Measurements from ENCODE around the gene CCDC197.

CCDC197 gene

GRCh38 chr14:94026173-94026888 lies 29.2 kb downstream of the CCDC197 start, which contains the start of gene OTUB2 (continued):
- TF ChIP-seq ZNF362 (tag by site-specific recombination; IDR thresholded peaks at IDR 0.05) (no peak), ZNF280D (tag by site-specific recombination; IDR thresholded peaks at IDR 0.05) (peak; percentile 85; the same call in 1 of the 2 replicates), EGR2 (tag by site-specific recombination; IDR thresholded peaks at IDR 0.05; ENCODE audit: low read depth) (peak; percentile 84), ZNF140 (tag by site-specific recombination; IDR thresholded peaks at IDR 0.05) (no peak), ZFHX2 (tag by site-specific recombination; conservative IDR thresholded peaks at IDR 0.05) (peak; percentile 92), ZBTB26 (tag by site-specific recombination; optimal IDR thresholded peaks at IDR 0.05) (peak; percentile 65), ZSCAN23 (tag by site-specific recombination; IDR thresholded peaks at IDR 0.05) (peak; percentile 86; the same call in 1 of the 2 replicates), ZNF16 (tag by site-specific recombination; IDR thresholded peaks at IDR 0.05; ENCODE audit: low read depth) (no peak), ZNF292 (tag by site-specific recombination; IDR thresholded peaks at IDR 0.05; ENCODE audit: borderline replicate concordance, low read depth) (no peak), PRDM6 (tag by site-specific recombination; IDR thresholded peaks at IDR 0.05) (no peak), GLIS2 (tag by site-specific recombination; IDR thresholded peaks at IDR 0.05) (peak; percentile 73), ZNF23 (tag by site-specific recombination; IDR thresholded peaks at IDR 0.05; ENCODE audit: borderline replicate concordance) (no peak), ZFP41 (tag by site-specific recombination; IDR thresholded peaks at IDR 0.05; ENCODE audit: borderline replicate concordance) (no peak), ZNF639 (tag by site-specific recombination; IDR thresholded peaks at IDR 0.05) (peak; percentile 83), ZNF629 (tag by site-specific recombination; IDR thresholded peaks at IDR 0.05) (peak; percentile 83), ZSCAN30 (tag by site-specific recombination; IDR thresholded peaks at IDR 0.05) (peak; percentile 91), ZNF157 (tag by site-specific recombination; IDR thresholded peaks at IDR 0.05) (no peak), ZNF174 (tag by site-specific recombination; IDR thresholded peaks at IDR 0.05) (no peak), ZBTB8A (tag by site-specific recombination; IDR thresholded peaks at IDR 0.05) (peak; percentile 75), ZNF311 (tag by site-specific recombination; IDR thresholded peaks at IDR 0.05; ENCODE audit: borderline replicate concordance) (no peak), MYNN (tag by site-specific recombination; IDR thresholded peaks at IDR 0.05; ENCODE audit: borderline replicate concordance) (no peak), ZNF561 (tag by site-specific recombination; IDR thresholded peaks at IDR 0.05; ENCODE audit: borderline replicate concordance) (peak; percentile 84), ZNF843 (tag by site-specific recombination; IDR thresholded peaks at IDR 0.05) (0 out of 2 replicates have a peak, but pooled peaks have one; percentile 31), ZNF138 (tag by site-specific recombination; IDR thresholded peaks at IDR 0.05; ENCODE audit: borderline replicate concordance) (no peak), ZNF24 (tag by site-specific recombination; IDR thresholded peaks at IDR 0.05) (0 out of 2 replicates have a peak, but pooled peaks have one; percentile 29)
- TF ChIP-seq, protein P1, sequence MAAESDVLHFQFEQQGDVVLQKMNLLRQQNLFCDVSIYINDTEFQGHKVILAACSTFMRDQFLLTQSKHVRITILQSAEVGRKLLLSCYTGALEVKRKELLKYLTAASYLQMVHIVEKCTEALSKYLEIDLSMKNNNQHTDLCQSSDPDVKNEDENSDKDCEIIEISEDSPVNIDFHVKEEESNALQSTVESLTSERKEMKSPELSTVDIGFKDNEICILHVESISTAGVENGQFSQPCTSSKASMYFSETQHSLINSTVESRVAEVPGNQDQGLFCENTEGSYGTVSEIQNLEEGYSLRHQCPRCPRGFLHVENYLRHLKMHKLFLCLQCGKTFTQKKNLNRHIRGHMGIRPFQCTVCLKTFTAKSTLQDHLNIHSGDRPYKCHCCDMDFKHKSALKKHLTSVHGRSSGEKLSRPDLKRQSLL (tag by site-specific recombination; IDR thresholded peaks at IDR 0.05) = no peak
- TF ChIP-seq, protein P2, sequence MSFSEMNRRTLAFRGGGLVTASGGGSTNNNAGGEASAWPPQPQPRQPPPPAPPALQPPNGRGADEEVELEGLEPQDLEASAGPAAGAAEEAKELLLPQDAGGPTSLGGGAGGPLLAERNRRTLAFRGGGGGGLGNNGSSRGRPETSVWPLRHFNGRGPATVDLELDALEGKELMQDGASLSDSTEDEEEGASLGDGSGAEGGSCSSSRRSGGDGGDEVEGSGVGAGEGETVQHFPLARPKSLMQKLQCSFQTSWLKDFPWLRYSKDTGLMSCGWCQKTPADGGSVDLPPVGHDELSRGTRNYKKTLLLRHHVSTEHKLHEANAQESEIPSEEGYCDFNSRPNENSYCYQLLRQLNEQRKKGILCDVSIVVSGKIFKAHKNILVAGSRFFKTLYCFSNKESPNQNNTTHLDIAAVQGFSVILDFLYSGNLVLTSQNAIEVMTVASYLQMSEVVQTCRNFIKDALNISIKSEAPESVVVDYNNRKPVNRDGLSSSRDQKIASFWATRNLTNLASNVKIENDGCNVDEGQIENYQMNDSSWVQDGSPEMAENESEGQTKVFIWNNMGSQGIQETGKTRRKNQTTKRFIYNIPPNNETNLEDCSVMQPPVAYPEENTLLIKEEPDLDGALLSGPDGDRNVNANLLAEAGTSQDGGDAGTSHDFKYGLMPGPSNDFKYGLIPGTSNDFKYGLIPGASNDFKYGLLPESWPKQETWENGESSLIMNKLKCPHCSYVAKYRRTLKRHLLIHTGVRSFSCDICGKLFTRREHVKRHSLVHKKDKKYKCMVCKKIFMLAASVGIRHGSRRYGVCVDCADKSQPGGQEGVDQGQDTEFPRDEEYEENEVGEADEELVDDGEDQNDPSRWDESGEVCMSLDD (tag by site-specific recombination; IDR thresholded peaks at IDR 0.05) = peak; percentile 81; the same call in 1 of the 2 replicates
